Measurements from ENCODE around the gene TAS2R8. TPM values are rescaled to one million over a fixed set of nuclear protein-coding genes. Genes with fewer than 3 reads are reported as not detected.

The TAS2R8 gene
- total and polyA plus RNA-seq, 2 of the 8 experiments (the other 6 are each of a cell fraction or from before 2014, with no cell fraction given): not detected

DNA sequence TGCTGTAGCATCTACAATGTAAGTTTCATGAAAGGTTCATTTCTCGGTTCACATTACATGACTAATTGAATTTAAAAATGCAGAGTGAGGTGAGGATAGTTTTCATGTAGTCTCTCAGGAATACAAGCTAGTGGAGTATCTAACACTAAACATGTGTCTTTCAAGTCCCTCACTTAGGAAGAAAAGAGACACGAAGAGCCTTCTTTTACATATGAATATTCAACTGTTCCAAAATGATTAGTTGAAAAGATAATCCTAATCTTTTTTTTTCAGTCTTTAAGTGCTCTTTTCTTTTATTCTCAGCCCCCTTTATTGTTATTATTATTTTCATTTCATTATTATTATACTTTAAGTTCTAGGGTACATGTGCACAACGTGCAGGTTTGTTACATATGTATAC, 31.4 kb upstream of the TAS2R8 start (continued):
- TF ChIP-seq KDM4A (IDR thresholded peaks at IDR 0.05; ENCODE audit: low read depth, low read length, severe bottlenecking) (no peak), CBX8 (IDR thresholded peaks at IDR 0.05; ENCODE audit: borderline replicate concordance, low read depth, low read length) (no peak), TAF1 (IDR thresholded peaks at IDR 0.05; ENCODE audit: low read depth, low read length) (no peak), KDM5A (IDR thresholded peaks at IDR 0.05; ENCODE audit: low read length) (no peak), EP300 (IDR thresholded peaks at IDR 0.05; ENCODE audit: borderline replicate concordance in 1 of 2, low read depth in 2 of 2, low read length in 2 of 2) (no peak)

Data from H1 (cell line).